Occipital lobe (tissue), 3 donors: ENCODE measurements around the gene AASDH. TPM values are rescaled to one million over a fixed set of nuclear protein-coding genes. Genes with fewer than 3 reads are reported as not detected.

Experiments
- DNase-seq: peaks from one replicate; lab custom pipeline; 2025; lab: John Stamatoyannopoulos, UW
- small RNA-seq: library from RNA; depleted of rRNA; stranded (forward); fragments of <200 nt; gene quantifications from one replicate; pipeline ENCODE3, GENCODE V24; 2014
- total RNA-seq: library from RNA; depleted of rRNA; stranded (reverse); fragments of >200 nt; gene quantifications from one replicate; pipeline ENCODE4 v1.2.3, GENCODE V29; 2014

AASDH gene
- total RNA-seq, 1 donor from 2014 or later = 41.8 TPM

DNA sequence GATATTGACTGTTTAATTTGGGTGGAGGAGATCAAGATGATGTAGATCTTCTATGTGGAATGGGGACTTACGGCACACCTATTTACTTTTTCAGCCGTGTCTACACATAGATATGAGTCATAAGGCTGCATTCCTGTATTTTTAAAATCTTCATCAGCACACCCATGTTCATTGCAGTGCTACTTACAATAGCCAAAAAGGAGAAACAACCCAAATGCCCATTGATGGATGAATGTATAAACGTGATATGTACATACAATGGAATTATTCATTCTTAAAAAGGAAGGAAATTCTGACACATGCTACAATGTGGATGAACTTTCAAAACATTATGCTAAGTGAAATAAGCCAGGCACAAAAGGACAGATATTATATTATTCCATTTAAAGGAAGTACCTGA, 98.6 kb downstream of the AASDH start:
- DNase-seq = no peak

Small RNAs within 50 kb of the gene (small RNA-seq; reads per million reads assigned to genes)
- not detected for gene RNU6-197P

Other genes with a start within 250 kb of the AASDH start
- gene PPAT, start 48.1 kb upstream of the AASDH start, total RNA-seq = 34.9 TPM
- gene PAICS, start 48.8 kb upstream of the AASDH start, total RNA-seq = 14.0 TPM
- gene SRP72, start 80.1 kb upstream of the AASDH start, total RNA-seq = 66.9 TPM
- 3.4 TPM for gene ARL9, start 118.3 kb upstream of the AASDH start, total RNA-seq